DND-41 (cell line): ENCODE data around the gene ABI2.

ENCODE experiments used
- EZH2 ChIP-seq: IDR thresholded peaks from 3 replicates; pipeline ENCODE4 v1.6.1; 2012; ENCODE audit warnings: borderline replicate concordance, low read depth, mild to moderate bottlenecking, moderate library complexity, low read length, inconsistent platforms; ENCODE audit not compliant: severe bottlenecking
- TF ChIP-seq, protein P1 (sequence below): IDR thresholded peaks from 2 replicates; pipeline ENCODE4 v1.5.1; 2012; ENCODE audit warnings: borderline replicate concordance, low read length, moderate library complexity, mild to moderate bottlenecking; ENCODE audit not compliant: poor library complexity, severe bottlenecking; ENCODE audit errors: extremely low read depth

DNA sequence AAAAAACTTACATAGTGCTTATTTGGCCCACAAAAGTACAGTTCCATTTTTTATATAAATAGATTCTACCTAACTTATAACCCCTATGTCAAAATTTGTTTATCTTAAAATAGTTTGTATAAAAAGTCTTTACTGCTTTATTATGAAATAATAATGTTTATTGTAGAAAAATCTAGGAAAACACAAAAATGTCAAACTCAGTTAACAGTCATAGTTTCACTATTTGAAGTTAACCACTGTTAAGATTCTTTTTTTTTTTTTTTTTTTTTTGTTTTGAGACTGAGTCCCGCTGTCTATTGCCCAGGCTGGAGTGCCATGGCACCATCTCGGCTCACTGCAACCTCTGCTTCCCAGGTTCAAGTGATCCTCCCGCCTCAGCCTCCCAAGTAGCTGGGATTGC lies 26.5 kb upstream of the ABI2 start:
- TF ChIP-seq, protein P1, sequence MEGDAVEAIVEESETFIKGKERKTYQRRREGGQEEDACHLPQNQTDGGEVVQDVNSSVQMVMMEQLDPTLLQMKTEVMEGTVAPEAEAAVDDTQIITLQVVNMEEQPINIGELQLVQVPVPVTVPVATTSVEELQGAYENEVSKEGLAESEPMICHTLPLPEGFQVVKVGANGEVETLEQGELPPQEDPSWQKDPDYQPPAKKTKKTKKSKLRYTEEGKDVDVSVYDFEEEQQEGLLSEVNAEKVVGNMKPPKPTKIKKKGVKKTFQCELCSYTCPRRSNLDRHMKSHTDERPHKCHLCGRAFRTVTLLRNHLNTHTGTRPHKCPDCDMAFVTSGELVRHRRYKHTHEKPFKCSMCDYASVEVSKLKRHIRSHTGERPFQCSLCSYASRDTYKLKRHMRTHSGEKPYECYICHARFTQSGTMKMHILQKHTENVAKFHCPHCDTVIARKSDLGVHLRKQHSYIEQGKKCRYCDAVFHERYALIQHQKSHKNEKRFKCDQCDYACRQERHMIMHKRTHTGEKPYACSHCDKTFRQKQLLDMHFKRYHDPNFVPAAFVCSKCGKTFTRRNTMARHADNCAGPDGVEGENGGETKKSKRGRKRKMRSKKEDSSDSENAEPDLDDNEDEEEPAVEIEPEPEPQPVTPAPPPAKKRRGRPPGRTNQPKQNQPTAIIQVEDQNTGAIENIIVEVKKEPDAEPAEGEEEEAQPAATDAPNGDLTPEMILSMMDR, result no peak
- TF ChIP-seq EZH2, result no peak
